HG03064 (cell line): ENCODE results near the gene TERT.
"Not testable (repeated sequence)": the region's sequence is repeated elsewhere in the genome, so short reads cannot be mapped to it uniquely, and the experiment has no call there.

Experiments used
- ATAC-seq: cut with Tn5 transposase; IDR thresholded peaks from one replicate; pipeline ENCODE4 v1.9.1; 2021; ENCODE audit warnings: low read depth; ENCODE audit not compliant: unreplicated experiment

TERT gene

GRCh38 chr5:1298067-1298551 is 3.2 kb upstream of the TERT start:
- no peak for ATAC-seq

GRCh38 chr5:1297243-1297642 is 2.4 kb upstream of the TERT start:
- ATAC-seq = no peak

GRCh38 chr5:1295650-1296037 is 776 bp upstream of the TERT start:
- ATAC-seq = no peak

GRCh38 chr5:1294206-1294834 is 548 bp downstream of the TERT start:
- no peak for ATAC-seq

GRCh38 chr5:1293416-1294205 is 1.3 kb downstream of the TERT start:
- no peak for ATAC-seq

- ATAC-seq = no peak
Measured at GRCh38 chr5:1292846-1293415, 1.9 kb downstream of the TERT start.

GRCh38 chr5:1292139-1292538 is 2.7 kb downstream of the TERT start:
- ATAC-seq = no peak

- ATAC-seq = no peak
Measured at GRCh38 chr5:1291611-1292080, 3.2 kb downstream of the TERT start.

GRCh38 chr5:1290956-1291355 is 3.9 kb downstream of the TERT start:
- ATAC-seq = not testable (repeated sequence)

GRCh38 chr5:1289559-1289958 is 5.3 kb downstream of the TERT start:
- not testable (repeated sequence) for ATAC-seq

- ATAC-seq = no peak
Measured at GRCh38 chr5:1288439-1289335, 6.2 kb downstream of the TERT start.

- ATAC-seq = no peak
Measured at GRCh38 chr5:1285883-1286291, 9.0 kb downstream of the TERT start.

- ATAC-seq = no peak
Measured at GRCh38 chr5:1285141-1285540, 9.7 kb downstream of the TERT start.

- not testable (repeated sequence) for ATAC-seq
Measured at GRCh38 chr5:1284336-1284970, 10.4 kb downstream of the TERT start.

- ATAC-seq = not testable (repeated sequence)
Measured at GRCh38 chr5:1283729-1284041, 11.2 kb downstream of the TERT start.

- not testable (repeated sequence) for ATAC-seq
Measured at GRCh38 chr5:1282993-1283728, 11.7 kb downstream of the TERT start.

- ATAC-seq = no peak
Measured at GRCh38 chr5:1282131-1282992, 12.5 kb downstream of the TERT start.

- no peak for ATAC-seq
Measured at GRCh38 chr5:1281038-1281882, 13.6 kb downstream of the TERT start.
